Astrocyte (in vitro differentiated cells and primary cell): ENCODE measurements around the gene BTRC.

Experiments used
- EZH2 ChIP-seq: IDR thresholded peaks from 2 replicates; pipeline ENCODE4 v1.6.1; 2012; ENCODE audit warnings: mild to moderate bottlenecking, low read length, inconsistent platforms; ENCODE audit not compliant: insufficient read depth
- TF ChIP-seq, protein P1 (sequence below): IDR thresholded peaks from 2 replicates; pipeline ENCODE4 v1.5.1; 2011; ENCODE audit warnings: low read depth, mild to moderate bottlenecking, inconsistent platforms, low read length, moderate library complexity; ENCODE audit not compliant: insufficient read depth

DNA sequence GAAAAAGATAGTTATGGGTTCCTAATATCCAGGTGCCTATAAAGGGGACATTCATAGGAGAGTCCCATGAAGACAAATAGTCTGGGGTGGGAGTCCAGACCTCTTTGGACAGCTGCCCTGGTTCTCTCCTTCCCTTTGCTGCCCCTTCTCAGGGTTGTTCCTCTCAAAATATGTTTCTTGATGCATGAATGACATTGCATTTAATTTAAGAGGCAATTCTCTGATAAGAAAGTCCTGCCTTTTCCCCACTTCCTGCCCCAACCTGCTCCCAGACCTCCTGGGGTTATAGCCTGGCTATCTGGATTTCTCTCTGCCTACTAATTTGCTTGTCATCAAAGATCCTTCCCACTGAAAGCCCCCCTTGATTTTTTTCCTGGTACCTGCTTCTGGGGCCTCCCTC, 12.5 kb upstream of the BTRC start:
- TF ChIP-seq, protein P1, sequence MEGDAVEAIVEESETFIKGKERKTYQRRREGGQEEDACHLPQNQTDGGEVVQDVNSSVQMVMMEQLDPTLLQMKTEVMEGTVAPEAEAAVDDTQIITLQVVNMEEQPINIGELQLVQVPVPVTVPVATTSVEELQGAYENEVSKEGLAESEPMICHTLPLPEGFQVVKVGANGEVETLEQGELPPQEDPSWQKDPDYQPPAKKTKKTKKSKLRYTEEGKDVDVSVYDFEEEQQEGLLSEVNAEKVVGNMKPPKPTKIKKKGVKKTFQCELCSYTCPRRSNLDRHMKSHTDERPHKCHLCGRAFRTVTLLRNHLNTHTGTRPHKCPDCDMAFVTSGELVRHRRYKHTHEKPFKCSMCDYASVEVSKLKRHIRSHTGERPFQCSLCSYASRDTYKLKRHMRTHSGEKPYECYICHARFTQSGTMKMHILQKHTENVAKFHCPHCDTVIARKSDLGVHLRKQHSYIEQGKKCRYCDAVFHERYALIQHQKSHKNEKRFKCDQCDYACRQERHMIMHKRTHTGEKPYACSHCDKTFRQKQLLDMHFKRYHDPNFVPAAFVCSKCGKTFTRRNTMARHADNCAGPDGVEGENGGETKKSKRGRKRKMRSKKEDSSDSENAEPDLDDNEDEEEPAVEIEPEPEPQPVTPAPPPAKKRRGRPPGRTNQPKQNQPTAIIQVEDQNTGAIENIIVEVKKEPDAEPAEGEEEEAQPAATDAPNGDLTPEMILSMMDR, result no peak
- TF ChIP-seq EZH2, result no peak
